ENCODE data around the gene ATXN1.
A peak's percentile ranks its signal among the peaks of the same experiment; 100 is the strongest.

ATXN1 gene

GRCh38 chr6:16769131-16769985 is 8.1 kb upstream of the ATXN1 start:
- Histone ChIP-seq H3K9ac (ENCODE audit: low read depth in 1 of 2, low read length in 2 of 2) (no peak overlapping the region), H3K4me1 (ENCODE audit: control insufficient read depth in 1 of 2, insufficient read depth in 2 of 2, low read length in 2 of 2) (peaks cover 21 to 25% of the 10 kb centered on the region in 2 donors), H3K9me3 (ENCODE audit: control insufficient read depth in 1 of 2, low read length in 2 of 2) (no peaks in the 10 kb centered on the region), H3K27me3 (ENCODE audit: control insufficient read depth in 1 of 2, insufficient read depth in 2 of 2, low read length in 2 of 2) (no peaks in the 10 kb centered on the region), H3K36me3 (ENCODE audit: control insufficient read depth in 1 of 2, insufficient read depth in 2 of 2, low read length in 2 of 2) (no peaks in the 10 kb centered on the region), H3K4me3 (ENCODE audit: low read depth in 1 of 2, low read length in 2 of 2) (peak overlapping the region in 1 of 2 donors; percentile 0), H3K27ac (ENCODE audit: low read depth, low read length) (peak overlapping the region; percentile 39)

GRCh38 chr6:16768477-16768830 is 7.2 kb upstream of the ATXN1 start:
- Histone ChIP-seq H3K4me1 (ENCODE audit: control insufficient read depth in 1 of 2, insufficient read depth in 2 of 2, low read length in 2 of 2) (peaks cover 21 to 34% of the 10 kb centered on the region in 2 donors), H3K27me3 (ENCODE audit: control insufficient read depth in 1 of 2, insufficient read depth in 2 of 2, low read length in 2 of 2) (no peaks in the 10 kb centered on the region), H3K9ac (ENCODE audit: low read depth in 1 of 2, low read length in 2 of 2) (no peak overlapping the region), H3K36me3 (ENCODE audit: control insufficient read depth in 1 of 2, insufficient read depth in 2 of 2, low read length in 2 of 2) (no peaks in the 10 kb centered on the region), H3K4me3 (ENCODE audit: low read depth in 1 of 2, low read length in 2 of 2) (no peak overlapping the region), H3K9me3 (ENCODE audit: control insufficient read depth in 1 of 2, low read length in 2 of 2) (no peaks in the 10 kb centered on the region), H3K27ac (ENCODE audit: low read depth, low read length) (no peak overlapping the region)

GRCh38 chr6:16767765-16768476 is 6.7 kb upstream of the ATXN1 start:
- Histone ChIP-seq H3K4me3 (ENCODE audit: low read depth in 1 of 2, low read length in 2 of 2) (no peak overlapping the region), H3K9ac (ENCODE audit: low read depth in 1 of 2, low read length in 2 of 2) (no peak overlapping the region), H3K27me3 (ENCODE audit: control insufficient read depth in 1 of 2, insufficient read depth in 2 of 2, low read length in 2 of 2) (no peaks in the 10 kb centered on the region), H3K27ac (ENCODE audit: low read depth, low read length) (no peak overlapping the region), H3K4me1 (ENCODE audit: control insufficient read depth in 1 of 2, insufficient read depth in 2 of 2, low read length in 2 of 2) (peaks cover 21 to 36% of the 10 kb centered on the region in 2 donors), H3K36me3 (ENCODE audit: control insufficient read depth in 1 of 2, insufficient read depth in 2 of 2, low read length in 2 of 2) (no peaks in the 10 kb centered on the region), H3K9me3 (ENCODE audit: control insufficient read depth in 1 of 2, low read length in 2 of 2) (no peaks in the 10 kb centered on the region)

GRCh38 chr6:16766836-16767745 is 5.8 kb upstream of the ATXN1 start:
- H3K27me3 ChIP-seq (ENCODE audit: control insufficient read depth in 1 of 2, insufficient read depth in 2 of 2, low read length in 2 of 2) = no peaks in the 10 kb centered on the region
- no peaks in the 10 kb centered on the region for H3K36me3 ChIP-seq (ENCODE audit: control insufficient read depth in 1 of 2, insufficient read depth in 2 of 2, low read length in 2 of 2)
- no peak overlapping the region for H3K27ac ChIP-seq (ENCODE audit: low read depth, low read length)
- H3K9me3 ChIP-seq (ENCODE audit: control insufficient read depth in 1 of 2, low read length in 2 of 2) = no peaks in the 10 kb centered on the region
- H3K9ac ChIP-seq (ENCODE audit: low read depth in 1 of 2, low read length in 2 of 2) = no peak overlapping the region
- H3K4me3 ChIP-seq (ENCODE audit: low read depth in 1 of 2, low read length in 2 of 2) = no peak overlapping the region
- peaks cover 28 to 36% of the 10 kb centered on the region in 2 donors for H3K4me1 ChIP-seq (ENCODE audit: control insufficient read depth in 1 of 2, insufficient read depth in 2 of 2, low read length in 2 of 2)

- H3K4me3 ChIP-seq (ENCODE audit: low read depth in 1 of 2, low read length in 2 of 2) = no peak overlapping the region
- H3K9ac ChIP-seq (ENCODE audit: low read depth in 1 of 2, low read length in 2 of 2) = no peak overlapping the region
- no peaks in the 10 kb centered on the region for H3K27me3 ChIP-seq (ENCODE audit: control insufficient read depth in 1 of 2, insufficient read depth in 2 of 2, low read length in 2 of 2)
- H3K36me3 ChIP-seq (ENCODE audit: control insufficient read depth in 1 of 2, insufficient read depth in 2 of 2, low read length in 2 of 2) = no peaks in the 10 kb centered on the region
- no peak overlapping the region for H3K27ac ChIP-seq (ENCODE audit: low read depth, low read length)
- H3K4me1 ChIP-seq (ENCODE audit: control insufficient read depth in 1 of 2, insufficient read depth in 2 of 2, low read length in 2 of 2) = peaks cover 28 to 35% of the 10 kb centered on the region in 2 donors
- H3K9me3 ChIP-seq (ENCODE audit: control insufficient read depth in 1 of 2, low read length in 2 of 2) = no peaks in the 10 kb centered on the region
Observed at GRCh38 chr6:16766043-16766536, 4.8 kb upstream of the ATXN1 start.

- no peak overlapping the region for H3K4me3 ChIP-seq (ENCODE audit: low read depth in 1 of 2, low read length in 2 of 2)
- H3K27me3 ChIP-seq (ENCODE audit: control insufficient read depth in 1 of 2, insufficient read depth in 2 of 2, low read length in 2 of 2) = no peaks in the 10 kb centered on the region
- no peak overlapping the region for H3K9ac ChIP-seq (ENCODE audit: low read depth in 1 of 2, low read length in 2 of 2)
- H3K36me3 ChIP-seq (ENCODE audit: control insufficient read depth in 1 of 2, insufficient read depth in 2 of 2, low read length in 2 of 2) = no peaks in the 10 kb centered on the region
- H3K9me3 ChIP-seq (ENCODE audit: control insufficient read depth in 1 of 2, low read length in 2 of 2) = no peaks in the 10 kb centered on the region
- H3K4me1 ChIP-seq (ENCODE audit: control insufficient read depth in 1 of 2, insufficient read depth in 2 of 2, low read length in 2 of 2) = peaks cover 20 to 26% of the 10 kb centered on the region in 2 donors
- H3K27ac ChIP-seq (ENCODE audit: low read depth, low read length) = no peak overlapping the region
Observed at GRCh38 chr6:16765235-16765634, 4.0 kb upstream of the ATXN1 start.

GRCh38 chr6:16764188-16764950 is 3.1 kb upstream of the ATXN1 start:
- Histone ChIP-seq H3K27ac (ENCODE audit: low read depth, low read length) (no peak overlapping the region), H3K9ac (ENCODE audit: low read depth in 1 of 2, low read length in 2 of 2) (no peak overlapping the region), H3K4me3 (ENCODE audit: low read depth in 1 of 2, low read length in 2 of 2) (no peak overlapping the region), H3K27me3 (ENCODE audit: control insufficient read depth in 1 of 2, insufficient read depth in 2 of 2, low read length in 2 of 2) (no peaks in the 10 kb centered on the region), H3K4me1 (ENCODE audit: control insufficient read depth in 1 of 2, insufficient read depth in 2 of 2, low read length in 2 of 2) (peaks cover 15 to 21% of the 10 kb centered on the region in 2 donors), H3K9me3 (ENCODE audit: control insufficient read depth in 1 of 2, low read length in 2 of 2) (no peaks in the 10 kb centered on the region), H3K36me3 (ENCODE audit: control insufficient read depth in 1 of 2, insufficient read depth in 2 of 2, low read length in 2 of 2) (no peaks in the 10 kb centered on the region)

- Histone ChIP-seq H3K9me3 (ENCODE audit: control insufficient read depth in 1 of 2, low read length in 2 of 2) (no peaks in the 10 kb centered on the region), H3K4me1 (ENCODE audit: control insufficient read depth in 1 of 2, insufficient read depth in 2 of 2, low read length in 2 of 2) (peaks cover 19 to 26% of the 10 kb centered on the region in 2 donors), H3K27ac (ENCODE audit: low read depth, low read length) (peak overlapping the region; percentile 96), H3K36me3 (ENCODE audit: control insufficient read depth in 1 of 2, insufficient read depth in 2 of 2, low read length in 2 of 2) (no peaks in the 10 kb centered on the region), H3K9ac (ENCODE audit: low read depth in 1 of 2, low read length in 2 of 2) (peak overlapping the region; percentile 78 to 83), H3K4me3 (ENCODE audit: low read depth in 1 of 2, low read length in 2 of 2) (peak overlapping the region; percentile 86 to 92), H3K27me3 (ENCODE audit: control insufficient read depth in 1 of 2, insufficient read depth in 2 of 2, low read length in 2 of 2) (no peaks in the 10 kb centered on the region)
Observed at GRCh38 chr6:16762550-16763477, 1.6 kb upstream of the ATXN1 start.

GRCh38 chr6:16762268-16762549 is 949 bp upstream of the ATXN1 start:
- Histone ChIP-seq H3K27me3 (ENCODE audit: control insufficient read depth in 1 of 2, insufficient read depth in 2 of 2, low read length in 2 of 2) (no peaks in the 10 kb centered on the region), H3K4me3 (ENCODE audit: low read depth in 1 of 2, low read length in 2 of 2) (peak overlapping the region; percentile 86 to 92), H3K9me3 (ENCODE audit: control insufficient read depth in 1 of 2, low read length in 2 of 2) (no peaks in the 10 kb centered on the region), H3K36me3 (ENCODE audit: control insufficient read depth in 1 of 2, insufficient read depth in 2 of 2, low read length in 2 of 2) (no peaks in the 10 kb centered on the region), H3K9ac (ENCODE audit: low read depth in 1 of 2, low read length in 2 of 2) (peak overlapping the region; percentile 78 to 83), H3K27ac (ENCODE audit: low read depth, low read length) (peak overlapping the region; percentile 96), H3K4me1 (ENCODE audit: control insufficient read depth in 1 of 2, insufficient read depth in 2 of 2, low read length in 2 of 2) (peaks cover 19 to 27% of the 10 kb centered on the region in 2 donors)

Data from duodenal mucosa (tissue), 2 donors.